ENCODE data around the gene PHF24.
"Not testable (repeated sequence)": the region's sequence is repeated elsewhere in the genome, so short reads cannot be mapped to it uniquely, and the experiment has no call there.

- TF ChIP-seq CTCF (conservative IDR thresholded peaks at IDR 0.05; ENCODE audit: low read depth, low read length); SMC3 (IDR thresholded peaks at IDR 0.05; ENCODE audit: low read depth, low read length); MAZ (IDR thresholded peaks at IDR 0.05; ENCODE audit: borderline replicate concordance, low read depth, low read length); POLR2A (IDR thresholded peaks at IDR 0.05; ENCODE audit: low read depth, low read length); CHD1 (IDR thresholded peaks at IDR 0.05; ENCODE audit: low read depth, low read length); RAD21 (IDR thresholded peaks at IDR 0.05; ENCODE audit: low read length); USF2 (IDR thresholded peaks at IDR 0.05; ENCODE audit: low read depth, low read length); BHLHE40 (IDR thresholded peaks at IDR 0.05; ENCODE audit: low read depth, low read length): not testable (repeated sequence)
Measured at GRCh38 chr9:35004299-35004698, 46.2 kb downstream of the PHF24 start.
